Mesendoderm (in vitro differentiated cells): ENCODE data around the gene KLHL14.

Experiments
- DNase-seq: peaks from one replicate; pipeline ENCODE4 v3.0.0; 2013
- H2AK5ac ChIP-seq: 2 replicates; pipeline ENCODE4 v1.6.1; 2013; ENCODE audit warnings: low read length, inconsistent platforms
- H2BK120ac ChIP-seq: 2 replicates; pipeline ENCODE4 v1.6.1; 2013; ENCODE audit warnings: low read depth, mild to moderate bottlenecking, low read length, moderate library complexity, mixed read lengths
- H2BK15ac ChIP-seq: replicated peaks from 2 replicates; pipeline ENCODE4 v1.6.1; 2013; ENCODE audit warnings: low read depth, mild to moderate bottlenecking, moderate library complexity
- H2BK5ac ChIP-seq: 2 replicates; pipeline ENCODE4 v1.6.1; 2013; ENCODE audit warnings: low read length, inconsistent platforms
- H3K18ac ChIP-seq: 2 replicates; pipeline ENCODE4 v1.6.1; 2013; ENCODE audit warnings: mild to moderate bottlenecking, low read length, mixed read lengths
- H3K23ac ChIP-seq: one replicate; pipeline ENCODE4 v1.6.1; 2013; ENCODE audit warnings: low read length
- H3K27ac ChIP-seq: 2 replicates; pipeline ENCODE4 v1.5.1; 2013; ENCODE audit warnings: low read depth, mild to moderate bottlenecking, inconsistent platforms, low read length, moderate library complexity
- H3K27me3 ChIP-seq: 2 replicates; pipeline ENCODE4 v1.6.1; 2013; ENCODE audit warnings: low read length, control low read depth, mild to moderate bottlenecking, inconsistent platforms; ENCODE audit not compliant: insufficient read depth, poor library complexity
- H3K36me3 ChIP-seq: 2 replicates; pipeline ENCODE4 v1.6.1; 2013; ENCODE audit warnings: low read length, inconsistent platforms; ENCODE audit not compliant: control insufficient read depth, insufficient read depth
- H3K4ac ChIP-seq: one replicate; pipeline ENCODE4 v1.6.1; 2013; ENCODE audit warnings: low read depth, mild to moderate bottlenecking, low read length, moderate library complexity
- H3K4me1 ChIP-seq: 2 replicates; pipeline ENCODE4 v1.6.1; 2013; ENCODE audit warnings: low read depth, low read length, inconsistent platforms; ENCODE audit not compliant: control insufficient read depth
- H3K4me2 ChIP-seq: 2 replicates; pipeline ENCODE4 v1.6.1; 2013; ENCODE audit warnings: low read length
- H3K4me3 ChIP-seq: 2 replicates; pipeline ENCODE4 v1.5.1; 2013; ENCODE audit warnings: mild to moderate bottlenecking, low read length
- H3K56ac ChIP-seq: one replicate; pipeline ENCODE4 v1.6.1; 2013; ENCODE audit warnings: low read length
- H3K79me1 ChIP-seq: 2 replicates; pipeline ENCODE4 v1.6.1; 2013; ENCODE audit warnings: low read length, inconsistent platforms
- H3K79me2 ChIP-seq: 2 replicates; pipeline ENCODE4 v1.6.1; 2013; ENCODE audit warnings: mild to moderate bottlenecking, low read length; ENCODE audit not compliant: control insufficient read depth, insufficient read depth
- H3K9ac ChIP-seq: 2 replicates; pipeline ENCODE4 v1.6.1; 2013; ENCODE audit warnings: low read length, inconsistent platforms
- H4K5ac ChIP-seq: one replicate; pipeline ENCODE4 v1.6.1; 2013; ENCODE audit warnings: low read length
- H4K8ac ChIP-seq: one replicate; pipeline ENCODE4 v1.6.1; 2013; ENCODE audit warnings: low read depth, mild to moderate bottlenecking, control low read depth, low read length, moderate library complexity
- WGBS: extraction: QIAGEN DNeasy Blood & Tissue Kit; methylation state at CpG from one replicate; pipeline ENCODE4 v1.1.7; 2013; ENCODE audit warnings: low lambda C conversion rate, missing lambda C conversion rate; ENCODE audit not compliant: insufficient coverage; ENCODE audit errors: extremely low coverage; 5-methylcytosine and 5-hydroxymethylcytosine counted together

Gene KLHL14

DNA sequence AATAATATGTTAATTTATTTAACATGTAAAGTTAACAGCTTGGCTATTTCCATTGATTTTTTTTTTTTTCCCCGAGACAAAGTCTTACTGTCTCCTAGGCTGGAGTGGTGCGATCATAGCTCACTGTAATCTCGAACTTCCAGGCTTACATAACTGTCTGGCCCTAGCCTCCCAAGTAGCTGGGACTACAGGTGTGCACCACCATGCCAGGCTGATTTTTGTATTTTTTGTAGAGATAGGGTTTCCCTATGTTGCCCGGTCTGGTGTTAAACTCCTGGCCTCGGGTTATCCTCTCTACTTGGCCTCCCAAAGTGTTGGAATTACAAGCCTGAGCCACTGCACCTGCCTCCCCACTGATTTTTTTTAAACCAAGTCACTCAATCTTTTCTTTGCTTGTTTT is 32.5 kb upstream of the KLHL14 start:
- Histone ChIP-seq H3K23ac (no peak overlapping the region), H2BK5ac (no peak overlapping the region), H2BK120ac (no peak overlapping the region), H3K18ac (no peak overlapping the region), H3K4ac (no peak overlapping the region), H2BK15ac (no peak overlapping the region), H3K4me3 (no peak overlapping the region), H4K5ac (no peak overlapping the region), H3K27ac (no peak overlapping the region), H3K27me3 (no peaks in the 10 kb centered on the region), H3K4me1 (no peaks in the 10 kb centered on the region), H2AK5ac (no peak overlapping the region), H3K36me3 (no peaks in the 10 kb centered on the region), H3K9ac (no peak overlapping the region), H3K79me2 (no peaks in the 10 kb centered on the region), H3K56ac (no peak overlapping the region), H4K8ac (no peak overlapping the region), H3K79me1 (no peaks in the 10 kb centered on the region), H3K4me2 (no peak overlapping the region)
- no peak for DNase-seq
- no CpG with 5 or more reads among the region's 5 CpGs for WGBS

DNA sequence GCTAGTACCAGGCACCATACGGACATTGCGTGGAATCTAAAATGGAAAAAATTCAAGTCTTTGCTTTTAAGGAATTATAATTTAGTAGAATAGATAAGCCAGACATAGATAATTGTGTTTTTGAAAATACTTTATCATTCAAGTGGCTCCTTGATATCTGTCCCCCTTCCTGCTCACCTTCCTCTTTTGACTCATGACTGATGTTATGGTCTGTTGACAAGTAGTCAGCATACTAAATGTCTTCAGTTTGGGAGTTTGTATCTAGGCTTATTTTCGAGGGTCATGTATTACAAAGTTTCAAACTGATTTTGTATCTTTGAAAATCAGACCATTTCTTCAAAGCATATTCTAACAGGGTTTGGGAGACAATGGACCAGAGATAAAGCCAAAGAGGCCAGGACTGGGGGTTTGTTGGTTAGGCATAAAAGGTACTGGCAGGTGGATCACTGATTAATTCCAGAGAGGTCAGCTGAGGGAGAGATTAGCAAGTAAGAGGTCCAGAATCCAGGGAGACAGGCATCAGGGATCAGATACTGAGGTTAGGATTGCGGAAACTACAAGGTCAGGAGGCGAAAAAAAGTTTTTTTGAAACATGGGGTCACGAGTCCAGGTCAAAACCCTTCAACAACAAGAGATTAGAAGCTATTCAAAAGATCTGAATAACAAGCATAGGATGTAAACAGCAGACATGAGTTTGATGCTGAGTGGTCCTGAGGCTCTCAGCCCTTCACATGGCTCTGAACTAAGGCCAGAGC is 31.5 kb upstream of the KLHL14 start:
- Histone ChIP-seq H3K4ac (no peak overlapping the region), H2BK5ac (no peak overlapping the region), H3K56ac (no peak overlapping the region), H3K18ac (no peak overlapping the region), H4K8ac (no peak overlapping the region), H3K36me3 (no peaks in the 10 kb centered on the region), H3K23ac (no peak overlapping the region), H2AK5ac (no peak overlapping the region), H3K4me2 (no peak overlapping the region), H3K4me3 (no peak overlapping the region), H3K9ac (no peak overlapping the region), H3K79me1 (no peaks in the 10 kb centered on the region), H3K27me3 (no peaks in the 10 kb centered on the region), H2BK15ac (no peak overlapping the region), H3K79me2 (no peaks in the 10 kb centered on the region), H2BK120ac (no peak overlapping the region), H3K27ac (no peak overlapping the region), H3K4me1 (no peaks in the 10 kb centered on the region), H4K5ac (no peak overlapping the region)
- no peak for DNase-seq
- WGBS, result no CpG with 5 or more reads among the region's 6 CpGs

DNA sequence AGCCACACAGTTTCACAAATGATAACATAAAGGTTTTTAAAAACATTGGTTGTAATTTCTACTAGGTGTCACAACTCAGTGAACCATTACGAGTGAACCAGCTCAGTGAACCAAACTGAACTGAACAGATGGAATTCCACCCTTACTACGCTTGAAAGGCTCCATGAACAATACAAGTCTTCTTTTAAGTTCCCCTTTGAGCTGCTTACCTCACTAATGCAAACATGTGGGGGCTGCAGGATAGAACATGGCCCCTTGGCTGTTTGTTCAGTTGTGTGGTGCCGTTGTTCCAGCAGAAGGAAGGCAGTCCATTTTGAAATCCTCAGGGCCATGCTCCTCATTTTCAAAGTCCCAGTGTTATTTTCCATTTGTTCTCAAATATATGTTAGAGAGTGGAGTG is 30.7 kb upstream of the KLHL14 start:
- no CpG with 5 or more reads among the region's 3 CpGs for WGBS
- no peaks in the 10 kb centered on the region for H3K36me3 ChIP-seq
- H3K4me3 ChIP-seq, result no peak overlapping the region
- H3K23ac ChIP-seq, result no peak overlapping the region
- no peak for DNase-seq
- no peak overlapping the region for H3K4ac ChIP-seq
- H2BK5ac ChIP-seq, result no peak overlapping the region
- no peak overlapping the region for H4K8ac ChIP-seq
- H3K27ac ChIP-seq, result no peak overlapping the region
- no peak overlapping the region for H3K56ac ChIP-seq
- H3K79me1 ChIP-seq, result no peaks in the 10 kb centered on the region
- H3K4me2 ChIP-seq, result no peak overlapping the region
- H2BK120ac ChIP-seq, result no peak overlapping the region
- H2BK15ac ChIP-seq, result no peak overlapping the region
- no peak overlapping the region for H2AK5ac ChIP-seq
- no peaks in the 10 kb centered on the region for H3K4me1 ChIP-seq
- no peak overlapping the region for H4K5ac ChIP-seq
- H3K18ac ChIP-seq, result no peak overlapping the region
- H3K79me2 ChIP-seq, result no peaks in the 10 kb centered on the region
- no peaks in the 10 kb centered on the region for H3K27me3 ChIP-seq
- H3K9ac ChIP-seq, result no peak overlapping the region

DNA sequence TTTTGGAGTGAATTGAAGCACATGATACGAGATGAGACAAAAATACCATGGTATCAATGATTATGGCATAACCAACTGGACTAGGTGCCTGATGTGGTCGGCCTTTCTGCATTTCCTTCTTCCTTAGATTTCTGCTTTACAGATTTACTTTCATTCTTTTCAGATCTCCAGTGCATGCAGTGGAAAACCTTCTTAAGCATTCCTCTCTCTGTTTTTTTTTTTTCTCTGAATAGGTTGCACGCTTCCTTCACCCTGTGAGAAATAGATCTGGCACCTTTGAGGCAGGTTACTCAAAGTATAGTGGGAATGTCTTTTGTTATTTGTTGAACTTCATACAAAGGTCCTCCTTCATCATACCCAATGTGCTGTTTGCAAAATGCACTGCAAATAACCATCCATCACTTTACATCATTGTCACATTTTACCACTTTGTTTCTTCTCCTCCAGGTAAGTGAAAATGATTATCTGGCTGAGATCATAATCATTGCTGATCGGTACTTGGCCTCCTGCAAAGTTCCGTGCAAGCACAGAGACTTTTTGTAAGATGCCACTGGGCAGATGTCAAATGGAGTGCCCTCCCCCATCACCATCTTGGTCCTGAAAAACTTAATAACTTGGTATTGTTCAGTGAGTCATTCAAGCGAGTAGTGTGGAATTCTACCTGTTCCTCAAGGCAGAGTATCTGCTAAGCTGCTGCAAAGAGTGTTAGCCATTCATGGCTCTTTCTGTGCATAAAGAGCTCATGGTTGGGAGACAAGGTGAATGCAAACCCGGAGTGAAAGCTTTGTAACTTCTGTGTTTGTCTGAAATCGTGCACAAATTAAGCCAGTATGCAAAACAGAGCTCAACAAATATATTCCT is 30.0 kb upstream of the KLHL14 start:
- H3K27ac ChIP-seq, result no peak overlapping the region
- H3K79me1 ChIP-seq, result no peaks in the 10 kb centered on the region
- H3K18ac ChIP-seq, result no peak overlapping the region
- H4K5ac ChIP-seq, result no peak overlapping the region
- no peak overlapping the region for H3K9ac ChIP-seq
- no peaks in the 10 kb centered on the region for H3K36me3 ChIP-seq
- no peak overlapping the region for H2BK5ac ChIP-seq
- no peaks in the 10 kb centered on the region for H3K79me2 ChIP-seq
- WGBS, result no CpG with 5 or more reads among the region's 8 CpGs
- H3K56ac ChIP-seq, result no peak overlapping the region
- no peak for DNase-seq
- H3K4me3 ChIP-seq, result no peak overlapping the region
- no peak overlapping the region for H2AK5ac ChIP-seq
- H3K27me3 ChIP-seq, result no peaks in the 10 kb centered on the region
- no peak overlapping the region for H3K23ac ChIP-seq
- no peak overlapping the region for H3K4me2 ChIP-seq
- no peak overlapping the region for H2BK120ac ChIP-seq
- H3K4ac ChIP-seq, result no peak overlapping the region
- no peak overlapping the region for H2BK15ac ChIP-seq
- H4K8ac ChIP-seq, result no peak overlapping the region
- no peaks in the 10 kb centered on the region for H3K4me1 ChIP-seq

DNA sequence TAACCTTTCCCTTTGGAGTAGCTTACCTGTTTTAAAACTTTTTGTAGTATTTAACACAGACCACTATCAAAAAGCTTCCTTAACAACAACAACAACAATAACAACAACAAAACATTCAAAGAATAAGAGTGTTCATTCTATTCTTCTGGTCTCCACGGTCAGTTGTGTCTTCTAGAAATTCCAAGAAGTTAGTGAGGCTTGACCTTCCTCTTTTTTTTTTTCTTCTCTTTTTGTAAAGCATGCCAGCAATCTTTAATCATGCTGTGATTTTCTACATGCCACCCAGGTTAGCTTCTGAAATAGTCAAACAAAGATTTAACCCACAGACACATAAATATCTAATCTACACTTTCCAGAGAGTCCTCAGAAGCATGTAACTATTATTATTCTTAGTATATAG is 28.4 kb upstream of the KLHL14 start:
- Histone ChIP-seq H3K79me2 (no peaks in the 10 kb centered on the region), H4K5ac (no peak overlapping the region), H3K27ac (no peak overlapping the region), H3K23ac (no peak overlapping the region), H2BK120ac (no peak overlapping the region), H3K18ac (no peak overlapping the region), H3K9ac (no peak overlapping the region), H3K4me2 (no peak overlapping the region), H4K8ac (no peak overlapping the region), H2AK5ac (no peak overlapping the region), H3K4me1 (no peaks in the 10 kb centered on the region), H3K56ac (no peak overlapping the region), H2BK5ac (no peak overlapping the region), H3K27me3 (no peaks in the 10 kb centered on the region), H3K79me1 (no peaks in the 10 kb centered on the region), H3K4ac (no peak overlapping the region), H2BK15ac (no peak overlapping the region), H3K36me3 (no peaks in the 10 kb centered on the region), H3K4me3 (no peak overlapping the region)
- no peak for DNase-seq
- no CpG with 5 or more reads among the region's 1 CpG for WGBS
